GM12873 (cell line): ENCODE data around the gene CAMKK2.

ENCODE experiments used
- CTCF ChIP-seq: IDR thresholded peaks from 2 replicates; pipeline ENCODE4 v1.5.1; 2012; ENCODE audit warnings: low read depth, mild to moderate bottlenecking, moderate library complexity, low read length, control low read depth; ENCODE audit not compliant: insufficient read depth; ENCODE audit errors: missing control alignments

CAMKK2 gene

GRCh38 chr12:121287267-121287954 lies 9.1 kb downstream of the CAMKK2 start:
- TF ChIP-seq CTCF, result no peak

- TF ChIP-seq CTCF, result no peak
These were observed 10.7 kb downstream of the CAMKK2 start for GRCh38 chr12:121285856-121286255.

GRCh38 chr12:121284551-121285390 lies 11.7 kb downstream of the CAMKK2 start:
- no peak for TF ChIP-seq CTCF

- TF ChIP-seq CTCF, result no peak
These were observed 12.7 kb downstream of the CAMKK2 start for GRCh38 chr12:121283841-121284240.

GRCh38 chr12:121283388-121283787 lies 13.1 kb downstream of the CAMKK2 start:
- TF ChIP-seq CTCF, result no peak

GRCh38 chr12:121282072-121282742 lies 14.3 kb downstream of the CAMKK2 start:
- no peak for TF ChIP-seq CTCF

GRCh38 chr12:121279507-121279915 lies 17.0 kb downstream of the CAMKK2 start:
- no peak for TF ChIP-seq CTCF
